Lower leg skin (tissue), 3 donors: ENCODE data around the gene ANKRD33B.

ENCODE experiments used
- CTCF ChIP-seq, 3 donors: fragments of 450-650 bp; IDR thresholded peaks; one replicate each; pipeline ENCODE4 v1.5.1; 2016; ENCODE audit warnings: antibody characterized with exemption in 3 of 3, mild to moderate bottlenecking in 3 of 3, moderate library complexity in 2 of 3
- POLR2A ChIP-seq, 2 donors: fragments of 450-650 bp; IDR thresholded peaks; one replicate each; pipeline ENCODE4 v1.6.1; 2016 to 2017; ENCODE audit warnings: antibody characterized with exemption in 2 of 2, mild to moderate bottlenecking in 1 of 2, moderate library complexity in 1 of 2

GRCh38 chr5:10532421-10532820 is 31.4 kb upstream of the ANKRD33B start:
- TF ChIP-seq CTCF (IDR thresholded peaks at IDR 0.05) (no peak), POLR2A (IDR thresholded peaks at IDR 0.05) (no peak)
